ENCODE measurements around the gene RET. TPM values are rescaled to one million over a fixed set of nuclear protein-coding genes. Genes with fewer than 3 reads are reported as not detected.

Gene RET
- 2.4 TPM for polyA plus RNA-seq (2013, experiment 1 of 4)
- polyA plus RNA-seq (2013, experiment 2 of 4), result 1.8 TPM
- 2.3 TPM for polyA plus RNA-seq (2013, experiment 3 of 4)
- polyA plus RNA-seq (2013, experiment 4 of 4), result 2.4 TPM

DNA sequence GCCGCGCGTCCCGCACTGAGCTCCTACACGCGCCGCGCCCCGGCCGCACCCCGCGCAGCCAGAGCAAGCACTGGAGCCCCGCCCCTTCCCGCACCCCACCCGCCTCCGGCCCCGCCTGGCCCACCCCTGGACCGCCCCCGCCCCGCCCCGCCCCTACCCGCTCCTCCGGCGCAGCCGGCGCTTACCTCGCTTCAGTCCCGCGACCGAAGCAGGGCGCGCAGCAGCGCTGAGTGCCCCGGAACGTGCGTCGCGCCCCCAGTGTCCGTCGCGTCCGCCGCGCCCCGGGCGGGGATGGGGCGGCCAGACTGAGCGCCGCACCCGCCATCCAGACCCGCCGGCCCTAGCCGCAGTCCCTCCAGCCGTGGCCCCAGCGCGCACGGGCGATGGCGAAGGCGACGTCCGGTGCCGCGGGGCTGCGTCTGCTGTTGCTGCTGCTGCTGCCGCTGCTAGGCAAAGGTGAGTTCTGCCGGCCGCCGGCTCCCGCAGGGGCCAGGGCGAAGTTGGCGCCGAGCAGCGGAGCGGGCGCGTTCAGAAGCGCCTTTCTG lies at the start of gene RET:
RET (plus strand) TSS at position 194 of the 545 bp plus-strand sequence; CDS start at position 384, 190 bp downstream.
- Histone ChIP-seq H3K27me3 (ENCODE audit: control insufficient read depth, insufficient read depth, low read length, poor library complexity, severe bottlenecking) (peaks cover 40% of the 10 kb centered on the region), H3K36me3 (ENCODE audit: control insufficient read depth, insufficient read depth, low read length) (no peaks in the 10 kb centered on the region), H3K4me3 (ENCODE audit: insufficient read depth, low read depth, low read length) (peak within 1 kb of the TSS; percentile 52), H3K27ac (ENCODE audit: insufficient read depth, low read depth, low read length, poor library complexity, severe bottlenecking) (no peak within 1 kb of the TSS), H3K9me3 (ENCODE audit: control insufficient read depth, low read length) (no peaks in the 10 kb centered on the region), H3K4me1 (ENCODE audit: control insufficient read depth, insufficient read depth, low read length) (peaks cover 4% of the 10 kb centered on the region)
- 0 to 1% methylated on average over 77 to 78 of the region's 78 CpGs for WGBS, 2 experiments

- WGBS, 2 experiments, result 85 to 88% methylated on average over 11 of the region's 11 CpGs
- Histone ChIP-seq H3K36me3 (ENCODE audit: control insufficient read depth, insufficient read depth, low read length) (no peaks in the 10 kb centered on the region), H3K4me1 (ENCODE audit: control insufficient read depth, insufficient read depth, low read length) (peaks cover 16% of the 10 kb centered on the region), H3K27ac (ENCODE audit: insufficient read depth, low read depth, low read length, poor library complexity, severe bottlenecking) (no peak overlapping the region), H3K4me3 (ENCODE audit: insufficient read depth, low read depth, low read length) (no peak overlapping the region), H3K27me3 (ENCODE audit: control insufficient read depth, insufficient read depth, low read length, poor library complexity, severe bottlenecking) (peaks cover 21% of the 10 kb centered on the region), H3K9me3 (ENCODE audit: control insufficient read depth, low read length) (peaks cover 2% of the 10 kb centered on the region)
These were observed 49.4 kb upstream of the RET start for GRCh38 chr10:43027331-43027955.

DNA sequence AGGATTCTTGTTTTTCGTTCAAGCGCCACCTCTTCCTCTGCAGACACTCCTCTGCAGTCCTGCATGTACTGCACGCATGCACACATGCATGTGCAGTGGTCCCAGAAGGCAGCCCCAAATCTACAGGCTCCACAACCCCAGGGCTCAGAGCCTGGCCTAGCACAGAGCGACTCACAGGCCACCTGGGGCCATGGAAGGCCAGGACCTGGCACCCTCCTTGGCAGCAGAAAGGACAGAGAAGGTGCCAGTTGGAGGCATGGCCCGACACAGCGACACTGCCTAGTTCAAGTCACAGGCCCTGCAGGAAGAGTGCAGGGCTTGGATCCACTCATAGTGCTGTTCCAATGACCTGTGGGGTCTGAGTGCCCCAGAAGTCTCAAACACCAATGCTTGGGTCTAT lies 48.7 kb upstream of the RET start:
- Histone ChIP-seq H3K4me3 (ENCODE audit: insufficient read depth, low read depth, low read length) (no peak overlapping the region), H3K4me1 (ENCODE audit: control insufficient read depth, insufficient read depth, low read length) (peaks cover 16% of the 10 kb centered on the region), H3K9me3 (ENCODE audit: control insufficient read depth, low read length) (peaks cover 6% of the 10 kb centered on the region), H3K27ac (ENCODE audit: insufficient read depth, low read depth, low read length, poor library complexity, severe bottlenecking) (no peak overlapping the region), H3K27me3 (ENCODE audit: control insufficient read depth, insufficient read depth, low read length, poor library complexity, severe bottlenecking) (peaks cover 21% of the 10 kb centered on the region), H3K36me3 (ENCODE audit: control insufficient read depth, insufficient read depth, low read length) (no peaks in the 10 kb centered on the region)
- WGBS, 2 experiments, result 93 to 96% methylated on average over 6 of the region's 6 CpGs

DNA sequence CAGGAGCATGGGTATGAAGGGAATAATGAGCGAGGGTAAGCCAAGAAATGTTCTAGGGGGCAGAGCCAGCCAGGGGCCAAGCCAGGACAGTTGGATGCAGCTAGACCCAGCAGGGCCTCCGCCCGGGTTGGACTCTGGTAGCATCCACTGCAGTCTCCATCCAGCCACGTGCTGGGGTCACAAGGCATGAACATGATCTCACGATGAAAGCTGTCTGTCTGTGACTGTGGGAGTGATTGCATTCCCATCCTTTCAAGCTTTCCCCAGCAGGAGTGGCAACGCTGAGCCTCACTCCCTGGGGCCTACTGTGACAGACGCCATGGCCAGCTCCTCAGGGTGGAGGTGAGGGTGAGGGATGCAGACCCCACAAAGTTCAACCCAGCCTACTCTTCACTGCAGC lies 47.8 kb upstream of the RET start:
- Histone ChIP-seq H3K4me3 (ENCODE audit: insufficient read depth, low read depth, low read length) (no peak overlapping the region), H3K27me3 (ENCODE audit: control insufficient read depth, insufficient read depth, low read length, poor library complexity, severe bottlenecking) (peaks cover 21% of the 10 kb centered on the region)
- WGBS, 2 experiments, result 84 to 89% methylated on average over 7 of the region's 7 CpGs

DNA sequence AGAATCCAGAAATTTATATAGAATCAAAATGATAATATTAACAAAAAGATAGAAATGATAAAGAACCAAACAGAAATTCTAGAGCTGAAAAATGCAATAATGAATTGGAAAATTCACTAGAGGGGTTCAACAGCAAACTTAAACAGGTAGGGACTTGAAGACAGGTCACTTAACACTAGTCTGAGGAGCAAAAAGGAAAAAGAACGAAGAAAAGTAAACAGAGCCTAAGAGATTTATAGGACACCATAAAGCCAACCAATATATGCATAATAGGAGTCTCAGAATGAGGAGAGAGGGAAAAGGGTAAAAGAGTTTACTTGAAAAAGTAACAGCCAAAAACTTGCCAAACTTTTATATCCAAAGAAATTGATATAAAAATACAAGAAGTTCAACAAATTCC lies 44.3 kb upstream of the RET start:
- no peaks in the 10 kb centered on the region for H3K4me1 ChIP-seq (ENCODE audit: control insufficient read depth, insufficient read depth, low read length)
- H3K36me3 ChIP-seq (ENCODE audit: control insufficient read depth, insufficient read depth, low read length), result no peaks in the 10 kb centered on the region
- H3K4me3 ChIP-seq (ENCODE audit: insufficient read depth, low read depth, low read length), result no peak overlapping the region
- H3K27me3 ChIP-seq (ENCODE audit: control insufficient read depth, insufficient read depth, low read length, poor library complexity, severe bottlenecking), result peaks cover 2% of the 10 kb centered on the region
- peaks cover 6% of the 10 kb centered on the region for H3K9me3 ChIP-seq (ENCODE audit: control insufficient read depth, low read length)
- 88 to 100% methylated on average over 1 of the region's 1 CpG for WGBS, 2 experiments
- H3K27ac ChIP-seq (ENCODE audit: insufficient read depth, low read depth, low read length, poor library complexity, severe bottlenecking), result no peak overlapping the region

More for the DNA sequence above, 47.8 kb upstream of the RET start:
- Histone ChIP-seq H3K27ac (ENCODE audit: insufficient read depth, low read depth, low read length, poor library complexity, severe bottlenecking) (no peak overlapping the region), H3K9me3 (ENCODE audit: control insufficient read depth, low read length) (peaks cover 6% of the 10 kb centered on the region), H3K36me3 (ENCODE audit: control insufficient read depth, insufficient read depth, low read length) (no peaks in the 10 kb centered on the region), H3K4me1 (ENCODE audit: control insufficient read depth, insufficient read depth, low read length) (peaks cover 16% of the 10 kb centered on the region)

DNA sequence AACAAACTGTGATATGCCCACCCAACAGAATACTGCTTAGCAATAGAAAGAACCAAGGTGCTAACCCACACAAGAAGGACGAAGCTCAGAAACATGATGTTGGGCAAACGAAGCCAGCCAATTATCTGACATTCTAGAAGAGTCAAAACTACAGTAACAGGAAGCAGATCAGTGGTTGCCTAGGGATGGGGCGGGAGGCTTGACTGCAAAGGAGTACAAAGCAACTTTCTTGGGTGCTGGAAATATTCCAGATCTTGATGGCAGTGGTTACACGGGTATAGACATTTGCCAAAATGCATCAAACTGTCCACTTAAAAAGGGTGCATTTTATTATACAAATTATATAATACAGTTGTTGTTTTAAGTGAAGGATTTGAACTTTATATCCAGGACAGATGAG lies 41.1 kb upstream of the RET start:
- peaks cover 6% of the 10 kb centered on the region for H3K9me3 ChIP-seq (ENCODE audit: control insufficient read depth, low read length)
- no peaks in the 10 kb centered on the region for H3K4me1 ChIP-seq (ENCODE audit: control insufficient read depth, insufficient read depth, low read length)
- WGBS, 2 experiments, result 87 to 92% methylated on average over 4 of the region's 4 CpGs
- H3K4me3 ChIP-seq (ENCODE audit: insufficient read depth, low read depth, low read length), result no peak overlapping the region
- no peaks in the 10 kb centered on the region for H3K36me3 ChIP-seq (ENCODE audit: control insufficient read depth, insufficient read depth, low read length)
- no peak overlapping the region for H3K27ac ChIP-seq (ENCODE audit: insufficient read depth, low read depth, low read length, poor library complexity, severe bottlenecking)
- no peaks in the 10 kb centered on the region for H3K27me3 ChIP-seq (ENCODE audit: control insufficient read depth, insufficient read depth, low read length, poor library complexity, severe bottlenecking)

DNA sequence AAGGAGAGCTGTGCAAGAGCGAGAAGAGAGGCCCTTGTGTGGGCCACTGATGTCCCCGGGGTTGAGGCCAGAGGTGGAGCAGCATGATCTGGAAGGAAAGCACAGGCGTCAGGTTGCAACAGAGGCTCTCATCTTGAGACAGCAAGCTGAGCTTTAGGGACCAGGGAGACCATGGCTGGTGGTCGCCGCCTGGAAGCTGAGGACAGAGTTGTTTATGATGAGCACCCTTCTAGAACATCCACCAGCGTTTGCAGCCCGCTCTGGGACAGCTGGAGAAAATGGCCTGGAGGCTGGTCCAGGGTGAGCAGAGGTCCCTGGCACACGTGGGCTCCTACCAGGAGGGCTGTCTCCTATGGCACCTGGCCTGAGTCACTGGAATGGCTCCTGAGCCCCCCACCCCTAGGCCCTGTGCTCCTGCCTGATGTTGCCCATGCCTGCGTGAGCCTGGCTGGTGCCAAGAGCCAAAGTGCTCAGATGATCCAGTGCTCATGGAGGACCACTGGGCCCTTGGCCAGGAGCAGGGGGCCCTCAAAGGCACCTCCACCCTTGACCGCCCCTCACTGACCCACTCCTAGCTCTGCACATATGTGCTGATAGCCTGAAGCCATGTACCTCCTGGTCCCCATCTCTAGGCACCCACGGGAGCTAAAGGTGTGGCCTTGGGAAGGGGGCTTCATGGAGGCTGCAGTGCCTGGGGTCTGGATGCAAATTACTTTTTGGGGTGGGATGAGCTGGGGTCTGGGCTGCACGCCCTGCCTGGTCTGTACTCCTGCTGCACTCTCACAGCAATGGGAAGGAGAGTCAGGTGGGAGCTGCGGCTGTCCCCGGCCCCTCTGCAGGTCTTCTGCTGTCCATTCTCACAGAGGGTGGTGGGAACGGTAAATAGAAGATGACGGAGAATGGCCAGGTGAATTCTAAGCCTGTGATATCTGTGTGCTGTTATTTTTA lies 40.1 kb upstream of the RET start:
- no peaks in the 10 kb centered on the region for H3K36me3 ChIP-seq (ENCODE audit: control insufficient read depth, insufficient read depth, low read length)
- WGBS, 2 experiments, result 83 to 84% methylated on average over 16 of the region's 16 CpGs
- no peak overlapping the region for H3K27ac ChIP-seq (ENCODE audit: insufficient read depth, low read depth, low read length, poor library complexity, severe bottlenecking)
- no peak overlapping the region for H3K4me3 ChIP-seq (ENCODE audit: insufficient read depth, low read depth, low read length)
- H3K27me3 ChIP-seq (ENCODE audit: control insufficient read depth, insufficient read depth, low read length, poor library complexity, severe bottlenecking), result no peaks in the 10 kb centered on the region
- no peaks in the 10 kb centered on the region for H3K4me1 ChIP-seq (ENCODE audit: control insufficient read depth, insufficient read depth, low read length)
- peaks cover 6% of the 10 kb centered on the region for H3K9me3 ChIP-seq (ENCODE audit: control insufficient read depth, low read length)

- 91 to 92% methylated on average over 5 to 6 of the region's 6 CpGs for WGBS, 2 experiments
- Histone ChIP-seq H3K27me3 (ENCODE audit: control insufficient read depth, insufficient read depth, low read length, poor library complexity, severe bottlenecking) (no peaks in the 10 kb centered on the region), H3K4me3 (ENCODE audit: insufficient read depth, low read depth, low read length) (no peak overlapping the region), H3K36me3 (ENCODE audit: control insufficient read depth, insufficient read depth, low read length) (no peaks in the 10 kb centered on the region), H3K9me3 (ENCODE audit: control insufficient read depth, low read length) (peaks cover 3% of the 10 kb centered on the region), H3K4me1 (ENCODE audit: control insufficient read depth, insufficient read depth, low read length) (no peaks in the 10 kb centered on the region), H3K27ac (ENCODE audit: insufficient read depth, low read depth, low read length, poor library complexity, severe bottlenecking) (no peak overlapping the region)
These were observed 39.4 kb upstream of the RET start for GRCh38 chr10:43037440-43037839.

DNA sequence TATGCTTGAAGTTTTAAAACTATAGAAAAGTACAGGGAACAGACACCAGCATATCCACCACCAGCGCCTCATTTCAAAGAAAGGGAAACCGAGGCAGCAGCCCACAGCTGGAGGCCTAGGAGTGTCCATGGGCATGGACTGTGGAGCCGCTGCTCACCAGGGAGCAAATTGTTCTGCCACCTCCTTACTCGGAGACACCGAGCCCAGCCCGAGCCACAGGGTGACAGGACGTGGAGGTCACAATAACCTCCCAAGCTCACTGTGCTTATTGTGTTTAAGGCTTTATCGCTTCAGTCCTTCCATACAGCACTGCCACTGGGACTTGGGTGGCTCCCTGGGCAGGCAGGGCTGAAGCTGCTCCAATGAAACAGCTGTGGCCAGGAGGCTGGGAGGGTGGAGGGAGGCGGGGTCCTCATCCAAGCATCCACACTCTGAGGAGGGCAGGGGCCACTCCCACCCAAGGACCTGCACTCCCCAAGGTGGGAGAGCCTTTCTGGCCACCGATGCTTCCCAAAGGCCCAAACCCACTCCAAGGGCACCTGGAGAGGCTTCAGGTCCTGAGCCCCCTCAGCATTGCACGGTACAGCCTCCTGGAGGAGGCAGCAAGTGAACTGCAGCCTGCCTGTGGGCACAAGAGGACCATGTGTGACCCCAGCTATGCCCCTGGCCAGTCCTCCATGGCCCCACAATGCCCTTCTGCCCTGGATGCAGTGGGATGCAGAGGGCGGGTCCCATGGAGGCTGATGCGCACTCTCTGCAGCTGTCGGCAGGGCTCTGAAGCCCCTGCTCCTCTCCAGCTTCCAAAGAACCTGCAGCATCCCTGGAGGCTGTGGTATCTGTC lies 38.7 kb upstream of the RET start:
- no peak overlapping the region for H3K27ac ChIP-seq (ENCODE audit: insufficient read depth, low read depth, low read length, poor library complexity, severe bottlenecking)
- H3K9me3 ChIP-seq (ENCODE audit: control insufficient read depth, low read length), result no peaks in the 10 kb centered on the region
- WGBS, 2 experiments, result 90 to 92% methylated on average over 14 of the region's 14 CpGs
- no peaks in the 10 kb centered on the region for H3K27me3 ChIP-seq (ENCODE audit: control insufficient read depth, insufficient read depth, low read length, poor library complexity, severe bottlenecking)
- no peak overlapping the region for H3K4me3 ChIP-seq (ENCODE audit: insufficient read depth, low read depth, low read length)
- H3K36me3 ChIP-seq (ENCODE audit: control insufficient read depth, insufficient read depth, low read length), result no peaks in the 10 kb centered on the region
- H3K4me1 ChIP-seq (ENCODE audit: control insufficient read depth, insufficient read depth, low read length), result no peaks in the 10 kb centered on the region

All from ectodermal cell (in vitro differentiated cells).